ENCODE results near the gene TNFAIP8L1.

DNA sequence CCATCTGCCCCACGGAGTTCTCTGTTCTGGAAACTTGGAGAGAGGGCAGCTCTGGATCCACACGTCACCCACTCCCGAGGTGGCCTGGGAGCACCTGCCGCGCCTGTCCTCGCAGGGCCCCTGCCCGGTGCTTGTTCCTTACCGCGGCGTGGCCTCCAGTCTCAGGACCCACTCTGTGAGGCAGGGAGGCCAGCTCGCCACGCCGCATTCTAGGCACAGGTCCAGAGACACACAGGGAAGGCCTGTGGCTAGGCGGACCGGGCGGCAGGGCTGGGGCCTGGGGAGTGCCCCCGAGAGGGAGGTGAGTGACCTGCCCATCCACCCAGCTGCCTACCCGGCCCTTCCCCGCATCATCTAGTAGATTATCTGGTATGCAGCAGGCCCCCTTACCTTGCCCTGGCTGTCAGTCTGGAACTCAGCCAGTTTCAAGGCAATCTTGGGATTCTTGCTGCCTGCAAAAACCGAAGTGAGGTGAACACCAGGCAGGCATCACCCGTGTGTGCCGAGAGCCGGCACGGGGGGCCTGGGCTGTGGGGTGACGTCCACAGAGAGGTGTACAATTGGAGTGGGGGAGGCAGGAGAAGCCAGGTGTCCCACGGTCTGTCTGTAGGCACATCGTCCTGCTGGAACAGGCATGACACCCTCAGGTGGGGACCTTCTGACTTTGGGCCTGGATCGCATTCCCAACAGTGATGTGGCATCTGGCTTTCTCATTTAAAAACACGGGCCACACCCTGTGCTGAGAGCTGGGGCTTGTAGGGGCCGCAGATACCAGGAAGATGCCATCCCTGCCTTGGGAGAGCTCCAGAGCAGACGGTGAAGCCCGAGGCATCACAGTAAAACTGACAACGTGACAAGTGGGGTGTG is 60.7 kb downstream of the TNFAIP8L1 start:
- no peak for TF ChIP-seq CTCF (IDR thresholded peaks at IDR 0.05; ENCODE audit: borderline replicate concordance, extremely low read depth, low read length, poor library complexity, severe bottlenecking)
- no peak for TF ChIP-seq EZH2 (IDR thresholded peaks at IDR 0.05; ENCODE audit: borderline replicate concordance, low read depth, low read length, severe bottlenecking)
